SK-N-SH (cell line): ENCODE data around the gene VPS8. TPM values are rescaled to one million over a fixed set of nuclear protein-coding genes. Genes with fewer than 3 reads are reported as not detected.

Experiments used
- CTCF ChIA-PET: fragments of 300-600, 350-600 bp; formaldehyde crosslinking; extraction: SDS; loops from one replicate; lab custom pipeline; 2021; lab: Yijun Ruan, JAX
- POLR2A ChIA-PET: fragments of 350-600 bp; sonication (Branson Sonifier 250); formaldehyde crosslinking; extraction: SDS; loops from one replicate; lab custom pipeline; 2020; ENCODE audit warnings: antibody characterized with exemption, inconsistent platforms; lab: Yijun Ruan, JAX
- DNase-seq: peaks from one replicate; pipeline ENCODE4 v3.0.0; 2012
- H2AFZ ChIP-seq: fragments of 200-600 bp; sonication (generic); 2 replicates; pipeline ENCODE4 v1.8.1; 2016; ENCODE audit warnings: antibody characterized with exemption, mild to moderate bottlenecking, low read depth
- H3F3A ChIP-seq: fragments of 200-600 bp; sonication (generic); replicated peaks from 2 replicates; pipeline ENCODE3; 2016; ENCODE audit warnings: antibody characterized with exemption, mild to moderate bottlenecking; ENCODE audit not compliant: insufficient read depth
- H3K27ac ChIP-seq, 2 experiments: fragments of 200-500 bp in 1 of 2; fragments of 200-600 bp in 1 of 2; sonication (Bioruptor generic) in 1 of 2; sonication (generic), shearing (Covaris generic) in 1 of 2; 2 replicates each; pipeline versions ENCODE4 v1.5.1 to v1.6.1; 2014 to 2016; ENCODE audit warnings: low read depth in 2 of 2, inconsistent platforms in 1 of 2, low read length in 1 of 2, mild to moderate bottlenecking in 1 of 2, mixed read lengths in 1 of 2
- H3K27me3 ChIP-seq: fragments of 200-600 bp; sonication (generic), shearing (Covaris generic); 2 replicates; pipeline ENCODE4 v1.6.1; 2016; ENCODE audit warnings: mixed run types; ENCODE audit not compliant: insufficient read depth
- H3K36me3 ChIP-seq, 2 experiments: fragments of 200-500 bp in 1 of 2; fragments of 200-600 bp in 1 of 2; sonication (Bioruptor generic) in 1 of 2; sonication (generic) in 1 of 2; replicated peaks in 1 of 2; 2 replicates each; pipeline versions ENCODE3 to v1.5.1; 2014 to 2016; ENCODE audit warnings: low read length in 1 of 2, mild to moderate bottlenecking in 1 of 2; ENCODE audit not compliant: insufficient read depth in 2 of 2, control insufficient read depth in 1 of 2
- H3K4me1 ChIP-seq, 2 experiments: fragments of 200-500 bp in 1 of 2; fragments of 200-600 bp in 1 of 2; sonication (Bioruptor generic) in 1 of 2; sonication (generic), shearing (Covaris generic) in 1 of 2; 2 replicates each; pipeline versions ENCODE4 v1.5.1 to v1.6.1; 2014 to 2016; ENCODE audit warnings: low read depth in 1 of 2, low read length in 1 of 2, mixed run types in 1 of 2; ENCODE audit not compliant: insufficient read depth in 2 of 2, control insufficient read depth in 1 of 2
- H3K4me2 ChIP-seq: fragments of 200-600 bp; sonication (generic), shearing (Covaris generic); 2 replicates; pipeline ENCODE4 v1.6.1; 2017; ENCODE audit warnings: mixed run types
- H3K4me3 ChIP-seq, 2 experiments: fragments of 200-500 bp in 1 of 2; fragments of 200-600 bp in 1 of 2; sonication (Bioruptor generic) in 1 of 2; sonication (generic), shearing (Covaris generic) in 1 of 2; 2 replicates each; pipeline versions ENCODE4 v1.5.1 to v1.8.1; 2014 to 2016; ENCODE audit warnings: low read depth in 2 of 2, inconsistent platforms in 1 of 2, low read length in 1 of 2, mild to moderate bottlenecking in 1 of 2, mixed read lengths in 1 of 2, moderate library complexity in 1 of 2
- H3K79me2 ChIP-seq: fragments of 200-600 bp; sonication (generic); 2 replicates; pipeline ENCODE4 v1.8.1; 2017; ENCODE audit warnings: mild to moderate bottlenecking; ENCODE audit not compliant: insufficient read depth
- H3K9ac ChIP-seq: fragments of 200-600 bp; sonication (generic); 2 replicates; pipeline ENCODE4 v1.6.1; 2017; ENCODE audit warnings: mixed run types
- H3K9me2 ChIP-seq: fragments of 200-600 bp; sonication (generic); 2 replicates; pipeline ENCODE4 v1.6.1; 2017; ENCODE audit warnings: mixed run types
- H3K9me3 ChIP-seq: fragments of 200-600 bp; sonication (generic); 2 replicates; pipeline ENCODE4 v1.6.1; 2017; ENCODE audit warnings: mixed run types, mild to moderate bottlenecking, moderate library complexity
- H4K20me1 ChIP-seq: fragments of 200-600 bp; sonication (generic); 2 replicates; pipeline ENCODE4 v1.6.1; 2017; ENCODE audit warnings: mild to moderate bottlenecking, mixed run types; ENCODE audit not compliant: insufficient read depth
- CHD2 ChIP-seq: fragments of 150-350 bp; IDR thresholded peaks from 2 replicates; pipeline ENCODE4 v1.6.1; 2018; ENCODE audit warnings: low read length; ENCODE audit not compliant: partially characterized antibody
- ELF1 ChIP-seq: IDR thresholded peaks from 2 replicates; pipeline ENCODE4 v1.4.0; 2012
- EZH2phosphoT487 ChIP-seq: fragments of 200-600 bp; sonication (generic); IDR thresholded peaks from 2 replicates; pipeline ENCODE4 v1.6.1; 2017; ENCODE audit warnings: low read depth, mixed run types, mild to moderate bottlenecking, antibody characterized with exemption, moderate library complexity, borderline replicate concordance
- FOSL2 ChIP-seq: IDR thresholded peaks from 2 replicates; pipeline ENCODE4 v1.4.0; 2012; ENCODE audit warnings: low read depth, mild to moderate bottlenecking, moderate library complexity, borderline replicate concordance
- FOXJ3 ChIP-seq: sonication (generic); formaldehyde crosslinking; IDR thresholded peaks from 2 replicates; pipeline ENCODE4 v1.5.1; 2020; ENCODE audit warnings: mild to moderate bottlenecking, missing genetic modification reagents
- FOXM1 ChIP-seq: IDR thresholded peaks from 2 replicates; pipeline ENCODE4 v1.4.0; 2012; ENCODE audit warnings: low read depth, mild to moderate bottlenecking
- GATA2 ChIP-seq: sonication (generic); formaldehyde crosslinking; IDR thresholded peaks from 2 replicates; pipeline ENCODE4 v1.5.0; 2020; ENCODE audit warnings: mild to moderate bottlenecking, missing genetic modification reagents
- JUND ChIP-seq: IDR thresholded peaks from 2 replicates; pipeline ENCODE4 v1.4.0; 2012
- MXI1 ChIP-seq: IDR thresholded peaks from 2 replicates; pipeline ENCODE4 v1.6.1; 2012; ENCODE audit warnings: mild to moderate bottlenecking, low read depth, low read length, improper control_type of control experiment
- NRF1 ChIP-seq: IDR thresholded peaks from 2 replicates; pipeline ENCODE4 v1.6.1; 2012; ENCODE audit warnings: low read depth, mild to moderate bottlenecking, low read length
- RAD21 ChIP-seq: IDR thresholded peaks from 2 replicates; pipeline ENCODE4 v1.6.1; 2012; ENCODE audit warnings: mild to moderate bottlenecking, low read length
- RCOR1 ChIP-seq: fragments of 150-350 bp; IDR thresholded peaks from 2 replicates; pipeline ENCODE4 v1.6.1; 2017; ENCODE audit warnings: antibody characterized with exemption, low read length
- RFX5 ChIP-seq: IDR thresholded peaks from 2 replicates; pipeline ENCODE4 v1.6.1; 2012; ENCODE audit warnings: mild to moderate bottlenecking, improper control_type of control experiment, low read length
- SMC3 ChIP-seq: IDR thresholded peaks from 2 replicates; pipeline ENCODE4 v1.6.1; 2012; ENCODE audit warnings: low read depth, low read length, improper control_type of control experiment
- YY1 ChIP-seq: IDR thresholded peaks from 2 replicates; pipeline ENCODE4 v1.4.0; 2012; ENCODE audit warnings: low read depth, mild to moderate bottlenecking
- WGBS: methylation state at CpG from one replicate; pipeline ENCODE4 v1.1.6; 2017; ENCODE audit warnings: low lambda C conversion rate; 5-methylcytosine and 5-hydroxymethylcytosine counted together
- polyA plus RNA-seq, 3 experiments: library from polyadenylated mRNA; depleted of rRNA; stranded (reverse); fragments of >200 nt; gene quantifications; 2 replicates each; pipeline ENCODE4 v1.2.3, GENCODE V29; 2012
- TF ChIP-seq, protein P1 (sequence below): IDR thresholded peaks from 2 replicates; pipeline ENCODE4 v1.6.1; 2012; ENCODE audit warnings: mild to moderate bottlenecking, low read depth, low read length, moderate library complexity
- TF ChIP-seq, protein P2 (sequence below): fragments of 200-600 bp; sonication (generic); IDR thresholded peaks from 2 replicates; pipeline ENCODE4 v1.6.1; 2017; ENCODE audit warnings: antibody characterized with exemption, mild to moderate bottlenecking, moderate library complexity
- TF ChIP-seq, protein P3 (sequence below): IDR thresholded peaks from 2 replicates; pipeline ENCODE4 v1.4.0; 2012; ENCODE audit warnings: low read depth, borderline replicate concordance
- TF ChIP-seq, protein P4 (sequence below): fragments of 150-350 bp; IDR thresholded peaks from 2 replicates; pipeline ENCODE4 v1.6.1; 2017; ENCODE audit warnings: antibody characterized with exemption, low read length, low read depth, borderline replicate concordance
- TF ChIP-seq, protein P5 (sequence below): fragments of 150-350 bp; IDR thresholded peaks from 2 replicates; pipeline ENCODE4 v1.6.1; 2016; ENCODE audit warnings: mild to moderate bottlenecking, low read depth, low read length

Gene VPS8
- polyA plus RNA-seq, 1 of the 3 experiments (the other 2 are of a cell fraction), result 12.8 TPM

DNA sequence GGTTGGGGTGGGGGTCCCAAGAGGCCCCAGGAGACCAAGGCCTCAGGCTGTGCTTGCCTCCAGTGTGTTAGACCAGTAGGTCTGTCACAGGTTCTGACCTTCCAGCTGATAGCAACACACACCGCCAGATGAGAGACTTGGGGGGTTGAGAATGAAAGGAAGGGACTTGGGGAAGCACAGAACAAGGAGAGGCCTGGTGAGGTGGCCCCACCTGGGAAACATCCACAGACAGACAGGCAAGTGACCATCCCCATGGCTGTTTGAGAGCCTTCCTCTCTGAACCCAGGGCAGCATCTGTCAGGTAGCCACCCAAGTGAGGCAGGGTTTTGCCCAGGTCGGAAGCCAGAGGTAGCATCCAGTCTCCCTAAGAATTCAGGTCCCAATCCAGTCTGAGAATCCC lies 35.0 kb upstream of the VPS8 start (continued):
- TF ChIP-seq FOXJ3 (no peak), CHD2 (no peak)

DNA sequence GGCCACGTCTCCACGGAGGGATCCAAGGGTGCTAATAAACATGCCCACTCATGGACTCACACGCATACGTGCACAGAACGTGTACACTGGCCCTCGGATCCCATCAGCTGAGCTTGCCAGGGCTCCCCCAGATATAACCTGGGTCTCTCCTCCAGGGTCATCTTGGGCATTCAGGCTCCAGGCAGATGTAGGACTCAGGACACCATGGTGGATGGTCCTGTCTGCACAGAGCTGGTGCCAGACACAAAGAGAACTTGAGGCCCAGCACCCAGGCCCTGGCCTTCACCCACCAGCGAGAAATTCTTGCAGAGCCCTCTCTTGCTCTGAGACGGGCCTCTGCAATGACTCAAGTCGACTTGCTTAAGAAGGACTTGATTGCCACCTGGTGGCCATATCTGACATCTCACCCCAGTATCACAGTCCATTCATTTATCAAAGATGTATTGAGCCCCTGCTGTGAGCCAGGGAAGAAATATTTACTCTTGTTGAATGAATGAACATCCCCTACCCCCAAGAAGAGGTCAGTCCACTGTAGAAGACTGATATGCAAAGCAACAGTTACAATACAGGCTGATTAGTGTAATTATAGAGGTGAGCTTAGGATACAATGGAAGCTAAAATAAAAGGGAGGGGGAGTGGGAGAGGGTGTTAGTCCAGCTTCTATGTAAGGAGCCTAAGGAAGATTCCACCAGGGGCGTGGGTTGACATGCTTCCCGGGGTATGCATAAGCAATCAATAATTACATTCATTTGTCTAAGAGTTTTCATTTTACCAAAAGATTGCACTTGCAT lies 34.2 kb upstream of the VPS8 start:
- H3K79me2 ChIP-seq, result no peaks in the 10 kb centered on the region
- H2AFZ ChIP-seq, result no peak overlapping the region
- no peak overlapping the region; a peak in 1 of 4 replicates for H3K4me3 ChIP-seq
- 40% methylated on average over 10 of the region's 11 CpGs for WGBS
- TF ChIP-seq, protein P1, sequence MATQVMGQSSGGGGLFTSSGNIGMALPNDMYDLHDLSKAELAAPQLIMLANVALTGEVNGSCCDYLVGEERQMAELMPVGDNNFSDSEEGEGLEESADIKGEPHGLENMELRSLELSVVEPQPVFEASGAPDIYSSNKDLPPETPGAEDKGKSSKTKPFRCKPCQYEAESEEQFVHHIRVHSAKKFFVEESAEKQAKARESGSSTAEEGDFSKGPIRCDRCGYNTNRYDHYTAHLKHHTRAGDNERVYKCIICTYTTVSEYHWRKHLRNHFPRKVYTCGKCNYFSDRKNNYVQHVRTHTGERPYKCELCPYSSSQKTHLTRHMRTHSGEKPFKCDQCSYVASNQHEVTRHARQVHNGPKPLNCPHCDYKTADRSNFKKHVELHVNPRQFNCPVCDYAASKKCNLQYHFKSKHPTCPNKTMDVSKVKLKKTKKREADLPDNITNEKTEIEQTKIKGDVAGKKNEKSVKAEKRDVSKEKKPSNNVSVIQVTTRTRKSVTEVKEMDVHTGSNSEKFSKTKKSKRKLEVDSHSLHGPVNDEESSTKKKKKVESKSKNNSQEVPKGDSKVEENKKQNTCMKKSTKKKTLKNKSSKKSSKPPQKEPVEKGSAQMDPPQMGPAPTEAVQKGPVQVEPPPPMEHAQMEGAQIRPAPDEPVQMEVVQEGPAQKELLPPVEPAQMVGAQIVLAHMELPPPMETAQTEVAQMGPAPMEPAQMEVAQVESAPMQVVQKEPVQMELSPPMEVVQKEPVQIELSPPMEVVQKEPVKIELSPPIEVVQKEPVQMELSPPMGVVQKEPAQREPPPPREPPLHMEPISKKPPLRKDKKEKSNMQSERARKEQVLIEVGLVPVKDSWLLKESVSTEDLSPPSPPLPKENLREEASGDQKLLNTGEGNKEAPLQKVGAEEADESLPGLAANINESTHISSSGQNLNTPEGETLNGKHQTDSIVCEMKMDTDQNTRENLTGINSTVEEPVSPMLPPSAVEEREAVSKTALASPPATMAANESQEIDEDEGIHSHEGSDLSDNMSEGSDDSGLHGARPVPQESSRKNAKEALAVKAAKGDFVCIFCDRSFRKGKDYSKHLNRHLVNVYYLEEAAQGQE, result no peak
- TF ChIP-seq MXI1 (0 out of 2 replicates have a peak, but pooled peaks have one; percentile 29), GATA2 (no peak), NRF1 (0 out of 2 replicates have a peak, but pooled peaks have one; percentile 25), JUND (no peak), FOSL2 (peak; percentile 29; the same call in 1 of the 2 replicates), SMC3 (peak; percentile 99), RAD21 (peak; percentile 99), ELF1 (no peak), CHD2 (peak; percentile 20), EZH2phosphoT487 (no peak), RCOR1 (peak; percentile 33; the same call in 1 of the 2 replicates), FOXM1 (no peak), YY1 (no peak), RFX5 (no peak)
- TF ChIP-seq, protein P2, sequence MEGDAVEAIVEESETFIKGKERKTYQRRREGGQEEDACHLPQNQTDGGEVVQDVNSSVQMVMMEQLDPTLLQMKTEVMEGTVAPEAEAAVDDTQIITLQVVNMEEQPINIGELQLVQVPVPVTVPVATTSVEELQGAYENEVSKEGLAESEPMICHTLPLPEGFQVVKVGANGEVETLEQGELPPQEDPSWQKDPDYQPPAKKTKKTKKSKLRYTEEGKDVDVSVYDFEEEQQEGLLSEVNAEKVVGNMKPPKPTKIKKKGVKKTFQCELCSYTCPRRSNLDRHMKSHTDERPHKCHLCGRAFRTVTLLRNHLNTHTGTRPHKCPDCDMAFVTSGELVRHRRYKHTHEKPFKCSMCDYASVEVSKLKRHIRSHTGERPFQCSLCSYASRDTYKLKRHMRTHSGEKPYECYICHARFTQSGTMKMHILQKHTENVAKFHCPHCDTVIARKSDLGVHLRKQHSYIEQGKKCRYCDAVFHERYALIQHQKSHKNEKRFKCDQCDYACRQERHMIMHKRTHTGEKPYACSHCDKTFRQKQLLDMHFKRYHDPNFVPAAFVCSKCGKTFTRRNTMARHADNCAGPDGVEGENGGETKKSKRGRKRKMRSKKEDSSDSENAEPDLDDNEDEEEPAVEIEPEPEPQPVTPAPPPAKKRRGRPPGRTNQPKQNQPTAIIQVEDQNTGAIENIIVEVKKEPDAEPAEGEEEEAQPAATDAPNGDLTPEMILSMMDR, result peak; percentile 84
- TF ChIP-seq, protein P3, sequence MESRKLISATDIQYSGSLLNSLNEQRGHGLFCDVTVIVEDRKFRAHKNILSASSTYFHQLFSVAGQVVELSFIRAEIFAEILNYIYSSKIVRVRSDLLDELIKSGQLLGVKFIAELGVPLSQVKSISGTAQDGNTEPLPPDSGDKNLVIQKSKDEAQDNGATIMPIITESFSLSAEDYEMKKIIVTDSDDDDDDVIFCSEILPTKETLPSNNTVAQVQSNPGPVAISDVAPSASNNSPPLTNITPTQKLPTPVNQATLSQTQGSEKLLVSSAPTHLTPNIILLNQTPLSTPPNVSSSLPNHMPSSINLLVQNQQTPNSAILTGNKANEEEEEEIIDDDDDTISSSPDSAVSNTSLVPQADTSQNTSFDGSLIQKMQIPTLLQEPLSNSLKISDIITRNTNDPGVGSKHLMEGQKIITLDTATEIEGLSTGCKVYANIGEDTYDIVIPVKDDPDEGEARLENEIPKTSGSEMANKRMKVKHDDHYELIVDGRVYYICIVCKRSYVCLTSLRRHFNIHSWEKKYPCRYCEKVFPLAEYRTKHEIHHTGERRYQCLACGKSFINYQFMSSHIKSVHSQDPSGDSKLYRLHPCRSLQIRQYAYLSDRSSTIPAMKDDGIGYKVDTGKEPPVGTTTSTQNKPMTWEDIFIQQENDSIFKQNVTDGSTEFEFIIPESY, result no peak
- TF ChIP-seq, protein P4, sequence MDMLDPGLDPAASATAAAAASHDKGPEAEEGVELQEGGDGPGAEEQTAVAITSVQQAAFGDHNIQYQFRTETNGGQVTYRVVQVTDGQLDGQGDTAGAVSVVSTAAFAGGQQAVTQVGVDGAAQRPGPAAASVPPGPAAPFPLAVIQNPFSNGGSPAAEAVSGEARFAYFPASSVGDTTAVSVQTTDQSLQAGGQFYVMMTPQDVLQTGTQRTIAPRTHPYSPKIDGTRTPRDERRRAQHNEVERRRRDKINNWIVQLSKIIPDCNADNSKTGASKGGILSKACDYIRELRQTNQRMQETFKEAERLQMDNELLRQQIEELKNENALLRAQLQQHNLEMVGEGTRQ, result no peak
- TF ChIP-seq, protein P5, sequence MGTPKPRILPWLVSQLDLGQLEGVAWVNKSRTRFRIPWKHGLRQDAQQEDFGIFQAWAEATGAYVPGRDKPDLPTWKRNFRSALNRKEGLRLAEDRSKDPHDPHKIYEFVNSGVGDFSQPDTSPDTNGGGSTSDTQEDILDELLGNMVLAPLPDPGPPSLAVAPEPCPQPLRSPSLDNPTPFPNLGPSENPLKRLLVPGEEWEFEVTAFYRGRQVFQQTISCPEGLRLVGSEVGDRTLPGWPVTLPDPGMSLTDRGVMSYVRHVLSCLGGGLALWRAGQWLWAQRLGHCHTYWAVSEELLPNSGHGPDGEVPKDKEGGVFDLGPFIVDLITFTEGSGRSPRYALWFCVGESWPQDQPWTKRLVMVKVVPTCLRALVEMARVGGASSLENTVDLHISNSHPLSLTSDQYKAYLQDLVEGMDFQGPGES, result no peak
- no peak overlapping the region for H3K27ac ChIP-seq
- ChIA-PET CTCF (interaction anchor here (0.6 to 4.4 kb wide), 65 partner anchors 9 to 996 kb away, joined by 3 to 26 read pairs (median 4); no protein-coding TSS in a partner anchor), POLR2A (interaction anchor here (0.6 kb wide), 1 partner anchor 622 kb away, joined by 3 read pairs; the partner anchor contains the start of gene DVL3)
- no peaks in the 10 kb centered on the region for H3K9me3 ChIP-seq
- DNase-seq, result peak; percentile 91
- H3K9ac ChIP-seq, result no peak overlapping the region
- no peak overlapping the region for H3K4me2 ChIP-seq
- peaks cover 0 to 13% of the 10 kb centered on the region in 2 experiments; a peak in 1 of 4 replicates for H3K4me1 ChIP-seq
- no peaks in the 10 kb centered on the region for H3K27me3 ChIP-seq
- H4K20me1 ChIP-seq, result no peaks in the 10 kb centered on the region
- no peaks in the 10 kb centered on the region for H3K36me3 ChIP-seq
- H3F3A ChIP-seq, result no peaks in the 10 kb centered on the region
- H3K9me2 ChIP-seq, result no peaks in the 10 kb centered on the region
